ACC112 (cell line): Measurements from ENCODE around the gene IFNG.

Experiments used
- H2AFZ ChIP-seq: fragments of 200-600 bp; sonication (generic); one replicate; pipeline ENCODE4 v1.6.0; 2017; ENCODE audit warnings: antibody characterized with exemption, low read length; ENCODE audit not compliant: unreplicated experiment
- H3K27ac ChIP-seq: fragments of 200-600 bp; sonication (generic); 2 replicates; pipeline ENCODE4 v1.5.1; 2014; ENCODE audit warnings: low read depth, mild to moderate bottlenecking, antibody characterized with exemption, low read length, moderate library complexity
- H3K27me3 ChIP-seq: fragments of 200-600 bp; sonication (generic); 2 replicates; pipeline ENCODE4 v1.6.1; 2014; ENCODE audit warnings: mild to moderate bottlenecking, antibody characterized with exemption, low read length, moderate library complexity, mixed read lengths; ENCODE audit not compliant: insufficient read depth
- H3K36me3 ChIP-seq: fragments of 200-600 bp; sonication (generic); 2 replicates; pipeline ENCODE4 v1.6.1; 2016; ENCODE audit warnings: mild to moderate bottlenecking, antibody characterized with exemption, low read length, moderate library complexity, mixed read lengths; ENCODE audit not compliant: insufficient read depth
- H3K4me1 ChIP-seq: fragments of 200-600 bp; sonication (generic); one replicate; pipeline ENCODE4 v1.6.1; 2016; ENCODE audit warnings: low read length, mixed read lengths; ENCODE audit not compliant: insufficient read depth, unreplicated experiment, control insufficient read depth
- H3K4me3 ChIP-seq: fragments of 200-600 bp; sonication (generic); 2 replicates; pipeline ENCODE4 v1.5.1; 2014; ENCODE audit warnings: mild to moderate bottlenecking, low read depth, low read length
- H3K79me2 ChIP-seq: fragments of 200-600 bp; sonication (generic); one replicate; pipeline ENCODE4 v1.6.0; 2016; ENCODE audit warnings: low read length; ENCODE audit not compliant: control insufficient read depth, unreplicated experiment, insufficient read depth

IFNG gene

GRCh38 chr12:68166317-68166831, 6.8 kb upstream of the IFNG start:
- Histone ChIP-seq H3K27ac (no peak overlapping the region), H3K4me3 (no peak overlapping the region), H3K27me3 (peaks cover 22% of the 10 kb centered on the region), H2AFZ (no peak overlapping the region), H3K79me2 (no peaks in the 10 kb centered on the region), H3K4me1 (no peaks in the 10 kb centered on the region), H3K36me3 (no peaks in the 10 kb centered on the region)

GRCh38 chr12:68163560-68164081, 4.1 kb upstream of the IFNG start:
- H3K4me3 ChIP-seq: no peak overlapping the region
- H3K79me2 ChIP-seq: no peaks in the 10 kb centered on the region
- no peaks in the 10 kb centered on the region for H3K4me1 ChIP-seq
- no peak overlapping the region for H3K27ac ChIP-seq
- H2AFZ ChIP-seq: no peak overlapping the region
- no peaks in the 10 kb centered on the region for H3K36me3 ChIP-seq
- H3K27me3 ChIP-seq: peaks cover 35% of the 10 kb centered on the region

- Histone ChIP-seq H3K4me3 (no peak overlapping the region), H2AFZ (no peak overlapping the region), H3K27ac (no peak overlapping the region), H3K36me3 (no peaks in the 10 kb centered on the region), H3K27me3 (peaks cover 35% of the 10 kb centered on the region), H3K4me1 (no peaks in the 10 kb centered on the region), H3K79me2 (no peaks in the 10 kb centered on the region)
These were observed 2.8 kb upstream of the IFNG start for GRCh38 chr12:68162374-68162773.

- Histone ChIP-seq H3K27ac (no peak overlapping the region), H3K79me2 (no peaks in the 10 kb centered on the region), H3K36me3 (no peaks in the 10 kb centered on the region), H3K4me3 (no peak overlapping the region), H3K27me3 (peaks cover 41% of the 10 kb centered on the region), H3K4me1 (no peaks in the 10 kb centered on the region), H2AFZ (no peak overlapping the region)
These were observed 1.1 kb downstream of the IFNG start for GRCh38 chr12:68158432-68158831.

GRCh38 chr12:68157380-68157779, 2.2 kb downstream of the IFNG start:
- H3K36me3 ChIP-seq: no peaks in the 10 kb centered on the region
- peaks cover 42% of the 10 kb centered on the region for H3K27me3 ChIP-seq
- no peaks in the 10 kb centered on the region for H3K79me2 ChIP-seq
- H3K4me3 ChIP-seq: no peak overlapping the region
- no peak overlapping the region for H3K27ac ChIP-seq
- no peak overlapping the region for H2AFZ ChIP-seq
- no peaks in the 10 kb centered on the region for H3K4me1 ChIP-seq

- H3K79me2 ChIP-seq: no peaks in the 10 kb centered on the region
- no peaks in the 10 kb centered on the region for H3K36me3 ChIP-seq
- H2AFZ ChIP-seq: no peak overlapping the region
- no peak overlapping the region for H3K4me3 ChIP-seq
- no peak overlapping the region for H3K27ac ChIP-seq
- no peaks in the 10 kb centered on the region for H3K4me1 ChIP-seq
- H3K27me3 ChIP-seq: peaks cover 47% of the 10 kb centered on the region
These were observed 2.9 kb downstream of the IFNG start for GRCh38 chr12:68156636-68157035.

- no peak overlapping the region for H3K4me3 ChIP-seq
- no peak overlapping the region for H2AFZ ChIP-seq
- no peaks in the 10 kb centered on the region for H3K4me1 ChIP-seq
- peaks cover 47% of the 10 kb centered on the region for H3K27me3 ChIP-seq
- no peaks in the 10 kb centered on the region for H3K36me3 ChIP-seq
- no peak overlapping the region for H3K27ac ChIP-seq
- no peaks in the 10 kb centered on the region for H3K79me2 ChIP-seq
These were observed 4.8 kb downstream of the IFNG start for GRCh38 chr12:68154779-68155178.

- no peaks in the 10 kb centered on the region for H3K4me1 ChIP-seq
- H3K27ac ChIP-seq: no peak overlapping the region
- no peaks in the 10 kb centered on the region for H3K79me2 ChIP-seq
- no peak overlapping the region for H3K4me3 ChIP-seq
- H3K27me3 ChIP-seq: peaks cover 61% of the 10 kb centered on the region
- H2AFZ ChIP-seq: no peak overlapping the region
- no peaks in the 10 kb centered on the region for H3K36me3 ChIP-seq
These were observed 11.1 kb downstream of the IFNG start for GRCh38 chr12:68148261-68148951.

GRCh38 chr12:68140556-68140955, 19.0 kb downstream of the IFNG start:
- Histone ChIP-seq H3K27me3 (peaks cover 61% of the 10 kb centered on the region), H3K27ac (no peak overlapping the region)

GRCh38 chr12:68139941-68140340, 19.6 kb downstream of the IFNG start:
- no peak overlapping the region for H2AFZ ChIP-seq
- H3K4me1 ChIP-seq: no peaks in the 10 kb centered on the region
- peaks cover 63% of the 10 kb centered on the region for H3K27me3 ChIP-seq
- H3K36me3 ChIP-seq: no peaks in the 10 kb centered on the region
- H3K79me2 ChIP-seq: no peaks in the 10 kb centered on the region
- H3K4me3 ChIP-seq: no peak overlapping the region
- H3K27ac ChIP-seq: no peak overlapping the region

More at GRCh38 chr12:68140556-68140955, 19.0 kb downstream of the IFNG start:
- no peaks in the 10 kb centered on the region for H3K36me3 ChIP-seq
- no peaks in the 10 kb centered on the region for H3K79me2 ChIP-seq
- H2AFZ ChIP-seq: no peak overlapping the region
- H3K4me1 ChIP-seq: no peaks in the 10 kb centered on the region
- H3K4me3 ChIP-seq: no peak overlapping the region

- H3K79me2 ChIP-seq: no peaks in the 10 kb centered on the region
These were observed 20.5 kb downstream of the IFNG start for GRCh38 chr12:68139001-68139400.

More at GRCh38 chr12:68139001-68139400, 20.5 kb downstream of the IFNG start:
- H3K4me1 ChIP-seq: no peaks in the 10 kb centered on the region
- H3K27me3 ChIP-seq: peaks cover 60% of the 10 kb centered on the region
- no peak overlapping the region for H3K27ac ChIP-seq
- H3K36me3 ChIP-seq: no peaks in the 10 kb centered on the region
- H2AFZ ChIP-seq: no peak overlapping the region
- no peak overlapping the region for H3K4me3 ChIP-seq
